B cell (primary cell): ENCODE results near the gene TEX264. TPM values are rescaled to one million over a fixed set of nuclear protein-coding genes. Genes with fewer than 3 reads are reported as not detected.

Experiments used
- ATAC-seq: fragments of 200-7000 bp; cut with Tn5 transposase; one replicate; pipeline ENCODE4 v1.10.0; 2021; ENCODE audit warnings: low read depth, mild to moderate bottlenecking, moderate number of reproducible peaks, moderate library complexity
- CTCF ChIA-PET: fragments of 350-600 bp; sonication (Branson Sonifier 250); formaldehyde crosslinking; loops from one replicate; lab custom pipeline; 2021; ENCODE audit warnings: antibody characterized with exemption, inconsistent platforms; lab: Charles Lee
- POLR2A ChIA-PET: fragments of 350-600 bp; sonication (Branson Sonifier 250); formaldehyde crosslinking; loops from one replicate; lab custom pipeline; 2021; ENCODE audit warnings: antibody characterized with exemption; lab: Charles Lee
- DNase-seq: peaks from one replicate; pipeline ENCODE4 v3.0.0; 2013
- H2AFZ ChIP-seq: 2 replicates; pipeline ENCODE4 v1.6.1; 2012; ENCODE audit warnings: mild to moderate bottlenecking, low read depth, low read length; ENCODE audit not compliant: insufficient read depth, poor library complexity, severe bottlenecking
- H3K27ac ChIP-seq, 2 donors: 1 replicate in 1 of 2; 2 replicates in 1 of 2; pipeline ENCODE4 v1.5.1; 2012 to 2013; ENCODE audit warnings: low read length in 2 of 2, mild to moderate bottlenecking in 2 of 2, moderate library complexity in 1 of 2
- H3K27me3 ChIP-seq, 4 experiments: fragments of 200-600 bp in 1 of 4; sonication (generic) in 1 of 4; replicated peaks in 1 of 4; 1 replicate in 2 of 4; 2 replicates in 2 of 4; pipeline versions ENCODE4 v1.6.1 to v1.7.0; 2013 to 2016; ENCODE audit warnings: low read length in 3 of 4, mild to moderate bottlenecking in 2 of 4, mixed read lengths in 1 of 4, moderate library complexity in 1 of 4; ENCODE audit not compliant: insufficient read depth in 4 of 4, control insufficient read depth in 3 of 4; ENCODE audit errors: control extremely low read depth in 1 of 4
- H3K36me3 ChIP-seq, 2 experiments: replicated peaks in 1 of 2; 1 replicate in 1 of 2; 2 replicates in 1 of 2; pipeline versions ENCODE4 v1.6.1 to v1.7.1; 2013; ENCODE audit warnings: low read length in 1 of 2; ENCODE audit not compliant: insufficient read depth in 2 of 2, control insufficient read depth in 1 of 2; ENCODE audit errors: control extremely low read depth in 1 of 2, extremely low read depth in 1 of 2
- H3K4me1 ChIP-seq, 2 donors: fragments of 200-600 bp in 1 of 2; sonication (generic) in 1 of 2; 1 replicate in 1 of 2; 2 replicates in 1 of 2; pipeline versions ENCODE4 v1.5.1 to v1.6.1; 2013 to 2017; ENCODE audit warnings: low read length in 2 of 2; ENCODE audit not compliant: control insufficient read depth in 2 of 2, insufficient read depth in 2 of 2
- H3K4me2 ChIP-seq: replicated peaks from 2 replicates; pipeline ENCODE3; 2012; ENCODE audit warnings: mild to moderate bottlenecking, low read depth, low read length; ENCODE audit not compliant: poor library complexity, severe bottlenecking
- H3K4me3 ChIP-seq, 5 experiments: fragments of 200-600 bp in 1 of 5; sonication (generic) in 1 of 5; 1 replicate in 3 of 5; 2 replicates in 2 of 5; pipeline versions ENCODE4 v1.5.1 to v1.7.0; 2011 to 2016; ENCODE audit warnings: low read length in 4 of 5, mild to moderate bottlenecking in 4 of 5, low read depth in 2 of 5, control low read depth in 1 of 5, moderate library complexity in 1 of 5; ENCODE audit not compliant: insufficient read depth in 1 of 5; ENCODE audit errors: control extremely low read depth in 1 of 5, extremely low read depth in 1 of 5
- H3K79me2 ChIP-seq: fragments of 200-600 bp; sonication (generic); one replicate; pipeline ENCODE4 v1.6.0; 2016; ENCODE audit warnings: low read length; ENCODE audit not compliant: control insufficient read depth, insufficient read depth
- H3K9ac ChIP-seq: fragments of 200-600 bp; sonication (generic); 2 replicates; pipeline ENCODE4 v1.6.1; 2017; ENCODE audit warnings: mild to moderate bottlenecking, low read length, moderate library complexity
- H3K9me3 ChIP-seq, 3 donors: one replicate each; pipeline versions ENCODE4 v1.6.1 to v1.7.1; 2013; ENCODE audit warnings: low read length in 2 of 3; ENCODE audit not compliant: control insufficient read depth in 2 of 3, insufficient read depth in 1 of 3; ENCODE audit errors: control extremely low read depth in 1 of 3
- H4K20me1 ChIP-seq: 2 replicates; pipeline ENCODE4 v1.6.0; 2012; ENCODE audit warnings: mild to moderate bottlenecking, low read length; ENCODE audit not compliant: insufficient read depth, control insufficient read depth, poor library complexity, severe bottlenecking
- H3K27ac Mint-ChIP-seq: one replicate; pipeline ENCODE4 v1.8.0; 2021; ENCODE audit warnings: mixed read lengths
- H3K27me3 Mint-ChIP-seq: one replicate; pipeline ENCODE4 v1.8.0; 2021; ENCODE audit warnings: mixed read lengths
- H3K4me1 Mint-ChIP-seq: one replicate; pipeline ENCODE4 v1.8.0; 2021; ENCODE audit warnings: mixed read lengths
- H3K4me3 Mint-ChIP-seq: one replicate; pipeline ENCODE4 v1.8.0; 2021; ENCODE audit warnings: mixed read lengths
- H3K9me3 Mint-ChIP-seq: one replicate; pipeline ENCODE4 v1.8.0; 2022; ENCODE audit warnings: mixed read lengths; ENCODE audit not compliant: insufficient read depth
- CTCF ChIP-seq: fragments of 200-600 bp; IDR thresholded peaks from one replicate; pipeline ENCODE4 v1.8.0; 2022; ENCODE audit warnings: antibody characterized with exemption, mild to moderate bottlenecking
- EZH2 ChIP-seq: IDR thresholded peaks from 2 replicates; pipeline ENCODE4 v1.6.1; 2012; ENCODE audit warnings: borderline replicate concordance, low read depth, mild to moderate bottlenecking, moderate library complexity, low read length; ENCODE audit not compliant: insufficient read depth, poor library complexity, severe bottlenecking
- WGBS: methylation state at CpG from one replicate; pipeline ENCODE4 v1.1.5; 2013; ENCODE audit warnings: missing lambda C conversion rate; ENCODE audit not compliant: insufficient coverage; 5-methylcytosine and 5-hydroxymethylcytosine counted together
- intact Hi-C: fragments of 100-400 bp; cut with micrococcal nuclease; formaldehyde crosslinking; loops from one replicate; pipeline ENCODE4 v1.10.0; 2022
- polyA plus RNA-seq: library from polyadenylated mRNA; depleted of rRNA; stranded (reverse); fragments of >200 nt; gene quantifications from 2 replicates; pipeline ENCODE4 v1.2.3, GENCODE V29; 2012
- total RNA-seq, 2 donors: library from RNA; stranded (reverse); fragments of 120-200 nt in 1 of 2; gene quantifications; 1 replicate in 1 of 2; 2 replicates in 1 of 2; pipeline versions ENCODE4 v1.2.3 to v1.2.4, GENCODE V29; 2013 to 2022

The TEX264 gene
- total and polyA plus RNA-seq, 2 donors (not counting 1 experiment from before 2014, with no cell fraction given) = 39.1 to 79.7 TPM

GRCh38 chr3:51630513-51630912, 40.5 kb upstream of the TEX264 start:
- Histone ChIP-seq H3K27me3 (no peaks in the 10 kb centered on the region), H3K4me2 (no peak overlapping the region), H3K9me3 (no peaks in the 10 kb centered on the region), H3K79me2 (peaks cover 3% of the 10 kb centered on the region), H2AFZ (no peak overlapping the region), H3K4me1 (no peaks in the 10 kb centered on the region), H3K36me3 (peaks cover 0 to 65% of the 10 kb centered on the region in 2 experiments), H3K9ac (no peak overlapping the region), H3K27ac (no peak overlapping the region), H4K20me1 (peaks cover 5% of the 10 kb centered on the region), H3K4me3 (no peak overlapping the region)
- H3K4me3 Mint-ChIP-seq = no peak overlapping the region
- CTCF ChIA-PET = no interaction called here
- TF ChIP-seq CTCF (no peak), EZH2 (no peak)
- POLR2A ChIA-PET = no interaction called here
- intact Hi-C loops = no loop called here
- H3K27me3 Mint-ChIP-seq = no peaks in the 10 kb centered on the region
- no peaks in the 10 kb centered on the region for H3K9me3 Mint-ChIP-seq
- no peak overlapping the region for H3K27ac Mint-ChIP-seq
- WGBS = 96% methylated on average over 3 of the region's 4 CpGs
- H3K4me1 Mint-ChIP-seq = no peaks in the 10 kb centered on the region
- no peak for ATAC-seq
- no peak for DNase-seq

- H3K4me1 ChIP-seq = no peaks in the 10 kb centered on the region
- ATAC-seq = no peak
- no peak overlapping the region for H3K27ac ChIP-seq
- TF ChIP-seq EZH2 = no peak
- no peak for TF ChIP-seq CTCF
- whole genome bisulfite sequencing = 98% methylated on average over 12 of the region's 14 CpGs
- H3K27ac Mint-ChIP-seq = no peak overlapping the region
- no peak overlapping the region for H3K4me2 ChIP-seq
- no peaks in the 10 kb centered on the region for H3K79me2 ChIP-seq
- H3K4me1 Mint-ChIP-seq = no peaks in the 10 kb centered on the region
- H3K4me3 ChIP-seq = no peak overlapping the region
- H3K9ac ChIP-seq = no peak overlapping the region
- H3K27me3 Mint-ChIP-seq = no peaks in the 10 kb centered on the region
- no peaks in the 10 kb centered on the region for H4K20me1 ChIP-seq
- H3K4me3 Mint-ChIP-seq = no peak overlapping the region
- CTCF ChIA-PET = interaction anchor here (6.7 kb wide), 1 partner anchor 136 kb away, joined by 51 read pairs; the partner anchor contains the start of gene DCAF1
- H3K27me3 ChIP-seq = no peaks in the 10 kb centered on the region
- POLR2A ChIA-PET = no interaction called here
- H3K9me3 ChIP-seq = no peaks in the 10 kb centered on the region
- H3K36me3 ChIP-seq = peaks cover 0 to 76% of the 10 kb centered on the region in 2 experiments
- no peaks in the 10 kb centered on the region for H3K9me3 Mint-ChIP-seq
- no peak for DNase-seq
- H2AFZ ChIP-seq = no peak overlapping the region
- intact Hi-C loops = no loop called here
Measured at GRCh38 chr3:51637144-51637940, 33.7 kb upstream of the TEX264 start.
